Measurements from ENCODE around the gene ENO1. TPM values are rescaled to one million over a fixed set of nuclear protein-coding genes. Genes with fewer than 3 reads are reported as not detected.

The ENO1 gene
- total and polyA plus RNA-seq, 2 of the 8 experiments (the other 6 are each of a cell fraction or from before 2014, with no cell fraction given): 1,763 to 2,117 TPM

DNA sequence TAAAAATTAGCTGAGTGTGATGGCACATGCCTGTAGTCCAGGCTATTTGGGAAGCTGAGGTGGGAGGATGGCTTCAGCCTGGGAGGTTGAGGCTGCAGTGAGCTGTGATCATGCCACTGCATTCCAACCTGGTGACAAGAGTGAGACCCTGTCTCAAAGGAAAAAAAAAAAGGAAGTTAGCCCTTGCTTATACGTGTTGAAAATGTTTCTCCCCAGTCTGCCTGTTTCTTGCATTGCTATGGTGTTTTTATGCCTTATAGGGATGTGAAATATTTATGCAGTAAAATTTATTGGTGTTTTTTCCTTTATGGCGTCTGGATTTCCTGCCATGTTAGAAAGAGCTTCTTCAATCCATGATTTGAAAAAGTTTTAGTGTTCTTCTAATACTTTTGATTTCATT lies 57.4 kb downstream of the ENO1 start:
- Histone ChIP-seq H3K36me3 (ENCODE audit: control insufficient read depth in 2 of 4, insufficient read depth in 4 of 4, low read length in 3 of 4) (no peaks in the 10 kb centered on the region), H3K9me3 (ENCODE audit: insufficient read depth in 2 of 2, low read depth in 1 of 2, low read length in 1 of 2) (no peaks in the 10 kb centered on the region), H2AK5ac (ENCODE audit: low read depth, low read length) (no peak overlapping the region), H3K4me1 (replicated peaks in 1 of 4; ENCODE audit: control insufficient read depth in 3 of 4, insufficient read depth in 4 of 4, low read length in 3 of 4) (peaks cover 0 to 4% (median 3%) of the 10 kb centered on the region in 4 experiments; a peak in 3 of 7 replicates), H3K23me2 (ENCODE audit: low read depth, low read length) (peaks cover 3% of the 10 kb centered on the region), H2AFZ (ENCODE audit: low read length) (no peak overlapping the region), H3K79me2 (ENCODE audit: control insufficient read depth in 1 of 2, insufficient read depth in 2 of 2, low read length in 2 of 2) (peaks cover 0 to 9% of the 10 kb centered on the region in 2 experiments; a peak in 3 of 4 replicates), H2BK5ac (ENCODE audit: low read depth, low read length) (no peak overlapping the region), H4K91ac (replicated peaks; ENCODE audit: insufficient read length, low read length) (no peak overlapping the region), H3K18ac (ENCODE audit: extremely low read depth, low read length) (no peak overlapping the region), H3K4ac (replicated peaks; ENCODE audit: insufficient read length, low read depth, low read length) (no peak overlapping the region), H2BK20ac (ENCODE audit: low read length) (no peak overlapping the region), H4K8ac (ENCODE audit: extremely low read depth, insufficient read depth, low read length) (no peak overlapping the region), H3K9ac (replicated peaks in 1 of 4; ENCODE audit: extremely low read depth in 1 of 4, low read depth in 3 of 4, low read length in 3 of 4) (no peak overlapping the region), H3K27ac (ENCODE audit: low read depth, low read length) (no peak overlapping the region), H3K27me3 (replicated peaks in 1 of 4; ENCODE audit: control insufficient read depth in 3 of 4, extremely low read depth in 1 of 4, insufficient read depth in 3 of 4, low read length in 3 of 4) (no peaks in the 10 kb centered on the region), H3K23ac (ENCODE audit: insufficient read length) (no peak overlapping the region), H3K4me3 (ENCODE audit: extremely low read depth in 1 of 4, insufficient read depth in 2 of 4, low read depth in 3 of 4, low read length in 4 of 4) (no peak overlapping the region), H2BK12ac (ENCODE audit: low read depth, low read length) (no peak overlapping the region), H3K14ac (ENCODE audit: insufficient read length) (no peak overlapping the region), H3K79me1 (ENCODE audit: low read depth, low read length) (no peaks in the 10 kb centered on the region), H3K56ac (replicated peaks; ENCODE audit: insufficient read length, low read depth, low read length) (no peak overlapping the region), H3K4me2 (ENCODE audit: insufficient read depth in 1 of 2, low read depth in 2 of 2, low read length in 2 of 2) (no peak overlapping the region), H4K20me1 (replicated peaks in 1 of 2; ENCODE audit: control insufficient read depth in 1 of 2, insufficient read depth in 2 of 2, low read length in 2 of 2) (no peaks in the 10 kb centered on the region), H2BK15ac (ENCODE audit: low read length) (no peak overlapping the region), H2BK120ac (replicated peaks; ENCODE audit: low read depth, low read length) (no peak overlapping the region), H4K5ac (ENCODE audit: insufficient read length, low read depth, low read length) (no peak overlapping the region)
- FAIRE-seq (no peak), DNase-seq (ENCODE audit: low read depth in 1 of 2, low spot score in 2 of 2) (no peak)
- ChIA-PET POLR2A (ENCODE audit: partially characterized antibody) (interaction anchor here (0.8 to 1.7 kb wide), 4 partner anchors 19 to 46 kb away, joined by 3 to 6 read pairs (median 4); no protein-coding TSS in a partner anchor), CTCF (ENCODE audit: partially characterized antibody) (interaction anchor here (0.6 to 4.3 kb wide), 12 partner anchors 10 to 920 kb away, joined by 3 to 25 read pairs (median 5); no protein-coding TSS in a partner anchor)
- 63% methylated on average over 2 of the region's 2 CpGs; no CpG with 5 or more reads in 1 of the 2 experiments for WGBS, 2 experiments (ENCODE audit: extremely low coverage in 1 of 2, insufficient coverage in 1 of 2, insufficient read length in 1 of 2, insufficient replicate concordance in 2 of 2, low coverage in 1 of 2, low lambda C conversion rate in 2 of 2, missing lambda C conversion rate in 1 of 2)
- TF ChIP-seq ATF3 (IDR thresholded peaks at IDR 0.05; ENCODE audit: insufficient read depth, low read depth, low read length) (no peak), RAD21 (IDR thresholded peaks at IDR 0.05 in 1 of 2, conservative IDR thresholded peaks at IDR 0.05 in 1 of 2; ENCODE audit: low read depth in 2 of 2, low read length in 2 of 2) (no peak), E2F6 (IDR thresholded peaks at IDR 0.05) (no peak), NANOG (IDR thresholded peaks at IDR 0.05; ENCODE audit: insufficient read depth, low read depth, low read length, poor library complexity, severe bottlenecking) (no peak), JUND (IDR thresholded peaks at IDR 0.05; ENCODE audit: low read length) (no peak), HDAC2 (IDR thresholded peaks at IDR 0.05; ENCODE audit: borderline replicate concordance in 1 of 2, low read depth in 2 of 2, low read length in 2 of 2) (no peak), RBBP5 (IDR thresholded peaks at IDR 0.05; ENCODE audit: borderline replicate concordance, low read depth, low read length) (no peak), POU5F1 (IDR thresholded peaks at IDR 0.05; ENCODE audit: low read depth, low read length) (no peak), BACH1 (IDR thresholded peaks at IDR 0.05; ENCODE audit: low read length) (no peak), CBX8 (IDR thresholded peaks at IDR 0.05; ENCODE audit: borderline replicate concordance, low read depth, low read length) (no peak), GTF2F1 (IDR thresholded peaks at IDR 0.05; ENCODE audit: borderline replicate concordance, low read depth, low read length) (no peak), KDM5A (IDR thresholded peaks at IDR 0.05; ENCODE audit: low read length) (no peak)

All from H1 (cell line).